NCI-H2196 (cell line): Measurements from ENCODE around the gene FAF2.
A peak's percentile ranks its signal among the peaks of the same experiment; 100 is the strongest.
"Not testable (repeated sequence)": the region's sequence is repeated elsewhere in the genome, so short reads cannot be mapped to it uniquely, and the experiment has no call there.

Experiments used
- DNase-seq: peaks from one replicate; lab custom pipeline; 2025; ENCODE audit not compliant: unreplicated experiment; lab: John Stamatoyannopoulos, UW

FAF2 gene

GRCh38 chr5:176447978-176448608 lies at the start of gene FAF2:
FAF2 (plus strand) TSS chr5:176448385; CDS start chr5:176448408, 23 bp downstream.
- peak; percentile 95 for DNase-seq

- no peak for DNase-seq
Observed at GRCh38 chr5:176400382-176401156, 47.6 kb upstream of the FAF2 start.

- DNase-seq: no peak
Observed at GRCh38 chr5:176401281-176402205, 46.6 kb upstream of the FAF2 start.

- no peak for DNase-seq
Observed at GRCh38 chr5:176405656-176406435, 42.3 kb upstream of the FAF2 start.

- no peak for DNase-seq
Observed at GRCh38 chr5:176406436-176407052, 41.6 kb upstream of the FAF2 start.

- DNase-seq: no peak
Observed at GRCh38 chr5:176407456-176408251, 40.5 kb upstream of the FAF2 start.

- DNase-seq: not testable (repeated sequence)
Observed at GRCh38 chr5:176408252-176408573, 40.0 kb upstream of the FAF2 start.

GRCh38 chr5:176408590-176408989 lies 39.6 kb upstream of the FAF2 start:
- DNase-seq: no peak

GRCh38 chr5:176409765-176410164 lies 38.4 kb upstream of the FAF2 start:
- no peak for DNase-seq

- no peak for DNase-seq
Observed at GRCh38 chr5:176410486-176411180, 37.6 kb upstream of the FAF2 start.

GRCh38 chr5:176412517-176413254 lies 35.5 kb upstream of the FAF2 start:
- no peak for DNase-seq

GRCh38 chr5:176413255-176413565 lies 35.0 kb upstream of the FAF2 start:
- DNase-seq: no peak

- no peak for DNase-seq
Observed at GRCh38 chr5:176413709-176414191, 34.4 kb upstream of the FAF2 start.

- DNase-seq: no peak
Observed at GRCh38 chr5:176414704-176415103, 33.5 kb upstream of the FAF2 start.

- DNase-seq: no peak
Observed at GRCh38 chr5:176415240-176415951, 32.8 kb upstream of the FAF2 start.

- DNase-seq: peak; percentile 93
Observed at GRCh38 chr5:176415952-176416924, 31.9 kb upstream of the FAF2 start, which contains the start of gene CLTB. CLTB (minus strand) TSS chr5:176416539; CDS start chr5:176416363, 176 bp downstream.
